Measurements from ENCODE around the gene RAD23B. TPM values are rescaled to one million over a fixed set of nuclear protein-coding genes. Genes with fewer than 3 reads are reported as not detected.

The RAD23B gene
- total RNA-seq, 4 donors from 2014 or later, result 87.3 to 98.6 (median 93.1) TPM

DNA sequence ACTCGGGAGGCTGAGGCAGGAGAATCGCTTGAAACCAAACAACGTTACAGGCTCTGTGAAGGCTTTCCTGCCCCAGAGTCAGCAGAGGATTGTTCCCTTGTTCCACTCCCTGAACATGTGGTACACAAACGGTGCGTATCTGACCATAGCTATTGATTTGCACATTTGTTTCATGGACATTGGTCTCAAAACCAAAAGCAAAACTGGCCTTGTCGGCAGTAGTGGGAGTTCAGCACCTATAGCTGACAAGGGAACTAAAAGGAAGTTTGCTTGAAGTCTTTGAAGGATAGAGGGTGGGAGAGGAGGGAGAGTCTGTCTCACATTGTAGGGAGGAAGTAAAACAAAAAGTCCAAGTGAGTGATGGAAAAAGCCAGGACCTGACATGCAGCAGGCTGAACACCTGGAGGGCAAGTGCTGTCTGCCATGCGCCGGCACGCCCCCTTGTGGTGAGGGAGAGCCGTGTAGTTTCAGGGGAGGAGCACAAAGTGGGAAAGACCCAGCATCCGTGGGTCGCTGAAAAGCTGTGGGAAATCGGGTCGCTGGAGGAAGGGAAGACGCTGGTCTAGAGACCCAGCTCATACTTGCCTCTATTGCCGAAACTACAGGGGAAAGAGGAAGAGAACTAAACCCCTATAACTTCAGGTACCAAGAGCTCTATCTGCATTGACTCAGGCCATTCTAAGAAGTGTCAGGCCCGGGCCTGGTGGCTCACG lies 58.0 kb downstream of the RAD23B start:
- WGBS, 2 donors, result 47 to 49% methylated on average over 18 of the region's 18 CpGs
- Histone ChIP-seq H3K27ac (no peak overlapping the region), H3K4me1 (peaks cover 0 to 26% (median 0%) of the 10 kb centered on the region in 4 donors), H3K9me3 (no peaks in the 10 kb centered on the region), H3K27me3 (no peaks in the 10 kb centered on the region), H3K4me3 (no peak overlapping the region), H3K36me3 (no peaks in the 10 kb centered on the region)
- TF ChIP-seq, protein P1, sequence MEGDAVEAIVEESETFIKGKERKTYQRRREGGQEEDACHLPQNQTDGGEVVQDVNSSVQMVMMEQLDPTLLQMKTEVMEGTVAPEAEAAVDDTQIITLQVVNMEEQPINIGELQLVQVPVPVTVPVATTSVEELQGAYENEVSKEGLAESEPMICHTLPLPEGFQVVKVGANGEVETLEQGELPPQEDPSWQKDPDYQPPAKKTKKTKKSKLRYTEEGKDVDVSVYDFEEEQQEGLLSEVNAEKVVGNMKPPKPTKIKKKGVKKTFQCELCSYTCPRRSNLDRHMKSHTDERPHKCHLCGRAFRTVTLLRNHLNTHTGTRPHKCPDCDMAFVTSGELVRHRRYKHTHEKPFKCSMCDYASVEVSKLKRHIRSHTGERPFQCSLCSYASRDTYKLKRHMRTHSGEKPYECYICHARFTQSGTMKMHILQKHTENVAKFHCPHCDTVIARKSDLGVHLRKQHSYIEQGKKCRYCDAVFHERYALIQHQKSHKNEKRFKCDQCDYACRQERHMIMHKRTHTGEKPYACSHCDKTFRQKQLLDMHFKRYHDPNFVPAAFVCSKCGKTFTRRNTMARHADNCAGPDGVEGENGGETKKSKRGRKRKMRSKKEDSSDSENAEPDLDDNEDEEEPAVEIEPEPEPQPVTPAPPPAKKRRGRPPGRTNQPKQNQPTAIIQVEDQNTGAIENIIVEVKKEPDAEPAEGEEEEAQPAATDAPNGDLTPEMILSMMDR (IDR thresholded peaks at IDR 0.05), result peak; percentile 73 to 83 (median 78)
- TF ChIP-seq EP300 (IDR thresholded peaks at IDR 0.05), result peak in 1 of 2 donors; percentile 19
- no peak for TF ChIP-seq POLR2A (IDR thresholded peaks at IDR 0.05)
- peak; percentile 78 to 79 for DNase-seq (ENCODE audit: low spot score in 2 of 2)

DNA sequence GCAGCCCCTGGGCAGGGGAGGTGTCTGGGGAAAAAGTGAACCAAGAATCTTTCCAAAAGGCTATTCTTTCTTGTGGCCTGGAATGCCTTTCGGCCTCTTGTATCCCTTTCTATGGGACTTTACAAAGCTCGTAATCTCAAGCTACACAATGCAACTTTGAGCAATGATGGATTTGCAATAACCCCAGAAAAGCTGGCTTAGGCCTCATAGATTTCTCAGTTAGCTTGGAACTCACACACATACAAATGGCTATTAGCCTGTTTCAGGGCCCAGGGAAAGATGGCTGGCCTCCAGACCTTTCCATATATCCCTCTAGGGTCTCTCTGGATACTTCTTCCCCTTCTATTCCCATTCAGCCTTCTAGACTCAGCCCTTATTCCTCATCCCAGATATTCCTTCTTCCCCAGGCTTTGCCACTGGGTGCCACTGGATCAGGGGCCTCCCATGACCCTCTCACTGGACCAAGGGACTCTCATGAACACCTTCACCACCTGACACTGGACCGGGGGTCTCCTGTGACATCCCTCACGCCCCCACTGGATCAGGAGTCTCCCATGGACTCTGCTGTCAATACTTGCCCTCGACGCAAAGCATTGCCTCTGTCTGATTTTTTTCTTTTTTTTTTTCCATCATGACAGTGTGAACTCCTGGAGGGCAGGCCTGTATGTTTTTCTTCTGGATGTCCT lies 59.5 kb downstream of the RAD23B start:
- Histone ChIP-seq H3K4me1 (peaks cover 0 to 19% (median 0%) of the 10 kb centered on the region in 4 donors), H3K9me3 (no peaks in the 10 kb centered on the region), H3K36me3 (no peaks in the 10 kb centered on the region), H3K27me3 (no peaks in the 10 kb centered on the region), H3K27ac (no peak overlapping the region), H3K4me3 (no peak overlapping the region)
- WGBS, 2 donors, result 90 to 91% methylated on average over 6 of the region's 6 CpGs
- TF ChIP-seq EP300 (IDR thresholded peaks at IDR 0.05), result no peak
- TF ChIP-seq, protein P1 (IDR thresholded peaks at IDR 0.05), result no peak
- TF ChIP-seq POLR2A (IDR thresholded peaks at IDR 0.05), result no peak
- DNase-seq (ENCODE audit: low spot score in 2 of 2), result no peak

DNA sequence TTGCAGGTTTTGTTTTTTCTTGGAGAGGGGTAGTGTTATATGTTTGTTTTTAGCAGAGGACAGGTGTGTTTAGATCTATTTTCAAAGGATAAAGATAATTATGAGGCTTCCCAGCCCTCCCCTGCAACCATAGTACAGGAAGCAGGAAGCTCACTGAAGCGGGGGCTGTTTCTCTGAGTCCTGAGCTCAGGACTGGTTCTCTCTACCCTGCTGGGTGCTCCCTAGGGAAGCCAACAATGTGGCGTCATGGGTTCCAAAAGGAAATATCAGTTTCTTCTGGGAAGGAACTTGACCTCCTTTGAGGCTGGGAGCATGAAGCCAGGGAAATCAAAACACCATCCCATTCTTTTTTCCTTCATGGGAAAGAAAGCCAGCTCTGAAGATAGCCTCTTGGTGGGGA lies 62.2 kb downstream of the RAD23B start:
- no peak for TF ChIP-seq POLR2A (IDR thresholded peaks at IDR 0.05)
- TF ChIP-seq EP300 (IDR thresholded peaks at IDR 0.05), result no peak
- TF ChIP-seq, protein P1 (IDR thresholded peaks at IDR 0.05), result no peak
- no peak for DNase-seq (ENCODE audit: low spot score in 2 of 2)
- WGBS, 2 donors, result 50 to 54% methylated on average over 2 of the region's 2 CpGs
- H3K36me3 ChIP-seq, result no peaks in the 10 kb centered on the region
- no peak overlapping the region for H3K27ac ChIP-seq
- no peaks in the 10 kb centered on the region for H3K27me3 ChIP-seq
- H3K9me3 ChIP-seq, result no peaks in the 10 kb centered on the region
- no peak overlapping the region for H3K4me3 ChIP-seq
- peaks cover 0 to 8% (median 0%) of the 10 kb centered on the region in 4 donors for H3K4me1 ChIP-seq

DNA sequence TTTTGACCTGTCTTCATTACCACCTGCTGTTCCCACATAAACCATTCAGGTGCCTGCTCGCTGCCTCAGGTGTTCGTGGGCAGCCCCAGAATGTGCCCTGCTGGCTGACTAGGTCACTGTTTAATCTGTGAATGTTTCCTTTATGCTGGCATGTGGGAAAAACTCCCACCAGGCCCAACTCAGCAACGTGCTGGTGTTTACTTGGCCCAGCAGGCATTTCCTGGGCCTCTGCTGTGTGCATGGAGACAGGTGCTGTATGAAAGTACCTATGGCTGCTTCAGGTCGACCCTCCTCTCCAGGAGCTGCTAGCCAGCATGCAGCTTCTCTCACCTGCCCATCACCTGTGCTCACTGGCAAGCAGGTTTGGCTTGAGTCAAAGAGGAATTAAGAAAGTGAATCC lies 65.8 kb downstream of the RAD23B start:
- no peak overlapping the region for H3K4me3 ChIP-seq
- DNase-seq (ENCODE audit: low spot score in 2 of 2), result no peak
- TF ChIP-seq, protein P1 (IDR thresholded peaks at IDR 0.05), result no peak
- TF ChIP-seq POLR2A (IDR thresholded peaks at IDR 0.05), result no peak
- no peak for TF ChIP-seq EP300 (IDR thresholded peaks at IDR 0.05)
- H3K27ac ChIP-seq, result no peak overlapping the region
- H3K4me1 ChIP-seq, result peaks cover 0 to 3% (median 0%) of the 10 kb centered on the region in 4 donors
- peaks cover 0 to 14% (median 0%) of the 10 kb centered on the region in 4 donors for H3K9me3 ChIP-seq
- H3K36me3 ChIP-seq, result no peaks in the 10 kb centered on the region
- 39 to 43% methylated on average over 4 of the region's 4 CpGs for WGBS, 2 donors
- H3K27me3 ChIP-seq, result no peaks in the 10 kb centered on the region

DNA sequence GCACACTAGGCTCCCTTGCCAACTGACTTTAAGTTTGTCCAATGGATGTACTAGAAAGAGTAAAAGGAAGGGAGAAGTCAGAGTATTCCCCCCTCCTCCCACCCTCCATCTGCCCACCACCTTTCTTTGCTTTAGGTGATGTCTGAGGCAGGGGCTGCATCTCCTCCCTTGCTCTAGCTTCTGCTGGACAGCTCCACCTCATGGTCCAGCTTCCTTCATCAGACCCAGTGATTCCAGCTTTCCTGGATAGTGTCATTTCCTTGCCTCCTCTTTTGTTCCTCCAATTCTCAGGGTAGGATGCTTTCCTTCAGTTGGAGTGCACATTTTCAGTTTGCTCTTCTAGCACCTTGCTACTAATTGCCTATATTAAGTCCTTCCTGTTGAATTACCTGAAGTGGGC lies 67.4 kb downstream of the RAD23B start:
- H3K4me3 ChIP-seq, result no peak overlapping the region
- no peaks in the 10 kb centered on the region for H3K36me3 ChIP-seq
- H3K27me3 ChIP-seq, result no peaks in the 10 kb centered on the region
- no peak overlapping the region for H3K27ac ChIP-seq
- peaks cover 0 to 3% (median 0%) of the 10 kb centered on the region in 4 donors for H3K4me1 ChIP-seq
- H3K9me3 ChIP-seq, result peaks cover 0 to 16% (median 0%) of the 10 kb centered on the region in 4 donors
- TF ChIP-seq, protein P1 (IDR thresholded peaks at IDR 0.05), result no peak
- no peak for TF ChIP-seq EP300 (IDR thresholded peaks at IDR 0.05)
- TF ChIP-seq POLR2A (IDR thresholded peaks at IDR 0.05), result no peak
- DNase-seq (ENCODE audit: low spot score in 2 of 2), result no peak

All from tibial nerve (tissue), 4 donors.